Measurements from ENCODE around the gene RPS21.
A peak's percentile ranks its signal among the peaks of the same experiment; 100 is the strongest.

DNA sequence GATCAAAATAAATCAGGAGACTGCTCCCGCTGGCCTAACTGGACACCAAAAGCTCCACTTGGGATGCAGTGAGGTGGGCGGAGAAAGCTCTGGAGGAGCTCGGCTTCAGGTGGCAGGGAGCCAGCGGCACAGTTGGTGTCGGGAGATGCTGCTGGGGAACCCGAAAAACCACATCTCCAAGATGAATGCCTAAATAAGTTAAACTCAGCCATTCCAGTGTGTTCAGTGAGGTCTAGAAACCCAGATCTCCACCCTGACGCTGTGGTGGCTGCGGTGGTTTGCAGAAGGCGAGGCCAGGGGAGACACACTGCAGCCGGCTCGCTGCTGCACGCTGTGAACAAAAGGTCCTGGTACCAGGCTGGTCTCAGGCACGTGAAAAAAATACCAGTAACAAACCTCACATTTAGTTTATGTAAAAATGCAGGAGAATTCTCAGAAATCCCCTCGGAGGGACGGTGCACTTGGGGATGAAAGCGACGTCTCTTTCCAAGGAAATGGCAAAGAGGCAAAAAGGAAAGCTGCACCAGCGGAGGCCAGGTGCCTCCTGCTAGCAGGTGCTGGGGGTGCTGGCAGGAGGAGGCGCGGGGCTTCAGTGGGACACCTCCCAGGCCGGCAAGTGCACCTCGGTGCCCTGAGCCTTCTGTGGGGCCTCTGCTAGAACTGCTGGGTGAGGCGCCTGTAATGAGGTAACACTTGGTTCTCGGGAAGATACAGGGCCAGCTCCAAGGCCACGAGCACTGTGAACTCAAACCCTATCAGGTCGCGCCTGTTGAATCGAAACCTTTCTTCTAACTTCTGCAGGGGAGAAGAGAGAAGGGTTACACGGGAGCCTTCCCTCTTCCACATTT, 3.6 kb downstream of the RPS21 start:
- TF ChIP-seq EP300 (IDR thresholded peaks at IDR 0.05; ENCODE audit: borderline replicate concordance in 1 of 2, low read depth in 1 of 2, low read length in 1 of 2), result no peak
- no peak for TF ChIP-seq FOXM1 (IDR thresholded peaks at IDR 0.05; ENCODE audit: low read depth)
- TF ChIP-seq, protein P1, sequence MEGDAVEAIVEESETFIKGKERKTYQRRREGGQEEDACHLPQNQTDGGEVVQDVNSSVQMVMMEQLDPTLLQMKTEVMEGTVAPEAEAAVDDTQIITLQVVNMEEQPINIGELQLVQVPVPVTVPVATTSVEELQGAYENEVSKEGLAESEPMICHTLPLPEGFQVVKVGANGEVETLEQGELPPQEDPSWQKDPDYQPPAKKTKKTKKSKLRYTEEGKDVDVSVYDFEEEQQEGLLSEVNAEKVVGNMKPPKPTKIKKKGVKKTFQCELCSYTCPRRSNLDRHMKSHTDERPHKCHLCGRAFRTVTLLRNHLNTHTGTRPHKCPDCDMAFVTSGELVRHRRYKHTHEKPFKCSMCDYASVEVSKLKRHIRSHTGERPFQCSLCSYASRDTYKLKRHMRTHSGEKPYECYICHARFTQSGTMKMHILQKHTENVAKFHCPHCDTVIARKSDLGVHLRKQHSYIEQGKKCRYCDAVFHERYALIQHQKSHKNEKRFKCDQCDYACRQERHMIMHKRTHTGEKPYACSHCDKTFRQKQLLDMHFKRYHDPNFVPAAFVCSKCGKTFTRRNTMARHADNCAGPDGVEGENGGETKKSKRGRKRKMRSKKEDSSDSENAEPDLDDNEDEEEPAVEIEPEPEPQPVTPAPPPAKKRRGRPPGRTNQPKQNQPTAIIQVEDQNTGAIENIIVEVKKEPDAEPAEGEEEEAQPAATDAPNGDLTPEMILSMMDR (IDR thresholded peaks at IDR 0.05), result no peak
- TF ChIP-seq RAD21 (IDR thresholded peaks at IDR 0.05; ENCODE audit: low read length), result no peak
- no peak for TF ChIP-seq TEAD4 (IDR thresholded peaks at IDR 0.05; ENCODE audit: borderline replicate concordance, insufficient read depth)
- TF ChIP-seq, protein P2, sequence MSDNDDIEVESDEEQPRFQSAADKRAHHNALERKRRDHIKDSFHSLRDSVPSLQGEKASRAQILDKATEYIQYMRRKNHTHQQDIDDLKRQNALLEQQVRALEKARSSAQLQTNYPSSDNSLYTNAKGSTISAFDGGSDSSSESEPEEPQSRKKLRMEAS (IDR thresholded peaks at IDR 0.05; ENCODE audit: low read depth), result no peak
- no peak for TF ChIP-seq RFX5 (IDR thresholded peaks at IDR 0.05; ENCODE audit: low read length)
- no peak for TF ChIP-seq SMC3 (IDR thresholded peaks at IDR 0.05; ENCODE audit: low read depth, low read length)
- TF ChIP-seq SIN3A (IDR thresholded peaks at IDR 0.05; ENCODE audit: borderline replicate concordance, low read depth, low read length), result no peak
- 0 out of 2 replicates have a peak, but pooled peaks have one; percentile 1 for TF ChIP-seq PBX3 (IDR thresholded peaks at IDR 0.05)
